ENCODE measurements around the gene TMCO4. TPM values are rescaled to one million over a fixed set of nuclear protein-coding genes. Genes with fewer than 3 reads are reported as not detected.

Gene TMCO4
- total RNA-seq, 2 experiments from 2014 or later, result 13.0 to 13.2 TPM

- ChIA-PET CTCF (interaction anchor here (1.0 kb wide), 1 partner anchor 18 kb away, joined by 3 read pairs; no protein-coding TSS in a partner anchor), POLR2A (no interaction called here)
Measured at GRCh38 chr1:19734056-19734455, 65.7 kb downstream of the TMCO4 start.

- ChIA-PET CTCF (interaction anchor here (1.0 kb wide), 1 partner anchor 18 kb away, joined by 3 read pairs; no protein-coding TSS in a partner anchor), POLR2A (no interaction called here)
Measured at GRCh38 chr1:19733615-19734014, 66.1 kb downstream of the TMCO4 start.

GRCh38 chr1:19731311-19731821 lies 68.3 kb downstream of the TMCO4 start:
- POLR2A ChIA-PET, result no interaction called here
- CTCF ChIA-PET, result no interaction called here

- POLR2A ChIA-PET, result no interaction called here
Measured at GRCh38 chr1:19730793-19731192, 68.9 kb downstream of the TMCO4 start.

GRCh38 chr1:19730232-19730631 lies 69.5 kb downstream of the TMCO4 start:
- ChIA-PET POLR2A (no interaction called here), CTCF (interaction anchor here (0.9 kb wide), 1 partner anchor 219 kb away, joined by 3 read pairs; no protein-coding TSS in a partner anchor)

More at GRCh38 chr1:19730793-19731192, 68.9 kb downstream of the TMCO4 start:
- CTCF ChIA-PET, result interaction anchor here (0.9 kb wide), 1 partner anchor 219 kb away, joined by 3 read pairs; no protein-coding TSS in a partner anchor

- CTCF ChIA-PET, result interaction anchor here (0.7 to 1.3 kb wide), 2 partner anchors 13 to 168 kb away, joined by 3 to 4 read pairs; no protein-coding TSS in a partner anchor
- POLR2A ChIA-PET, result no interaction called here
Measured at GRCh38 chr1:19728413-19729145, 71.1 kb downstream of the TMCO4 start.

GRCh38 chr1:19725606-19726005 lies 74.1 kb downstream of the TMCO4 start:
- CTCF ChIA-PET, result interaction anchor here (1.4 kb wide), 1 partner anchor 10 kb away, joined by 3 read pairs; no protein-coding TSS in a partner anchor
- POLR2A ChIA-PET, result no interaction called here

GRCh38 chr1:19723874-19724273 lies 75.8 kb downstream of the TMCO4 start:
- CTCF ChIA-PET, result no interaction called here
- POLR2A ChIA-PET, result no interaction called here

GRCh38 chr1:19720973-19721372 lies 78.7 kb downstream of the TMCO4 start:
- CTCF ChIA-PET, result no interaction called here
- POLR2A ChIA-PET, result no interaction called here

- ChIA-PET CTCF (no interaction called here), POLR2A (no interaction called here)
Measured at GRCh38 chr1:19720174-19720573, 79.5 kb downstream of the TMCO4 start.

GRCh38 chr1:19717467-19717866 lies 82.2 kb downstream of the TMCO4 start:
- ChIA-PET CTCF (interaction anchor here (0.6 kb wide), 1 partner anchor 56 kb away, joined by 3 read pairs; no protein-coding TSS in a partner anchor), POLR2A (no interaction called here)

- ChIA-PET CTCF (interaction anchor here (0.6 to 2.4 kb wide), 9 partner anchors 10 to 96 kb away, joined by 3 to 19 read pairs (median 4); no protein-coding TSS in a partner anchor), POLR2A (no interaction called here)
Measured at GRCh38 chr1:19715334-19716203, 84.1 kb downstream of the TMCO4 start.

GRCh38 chr1:19712928-19713327 lies 86.8 kb downstream of the TMCO4 start:
- POLR2A ChIA-PET, result no interaction called here
- CTCF ChIA-PET, result interaction anchor here (1.0 to 3.2 kb wide), 2 partner anchors 10 to 51 kb away, joined by 3 to 7 read pairs; no protein-coding TSS in a partner anchor

GRCh38 chr1:19710825-19711611 lies 88.7 kb downstream of the TMCO4 start:
- ChIA-PET POLR2A (no interaction called here), CTCF (interaction anchor here (0.6 to 3.2 kb wide), 2 partner anchors 49 to 502 kb away, joined by 5 to 7 read pairs; no protein-coding TSS in a partner anchor)

- POLR2A ChIA-PET, result no interaction called here
- CTCF ChIA-PET, result no interaction called here
Measured at GRCh38 chr1:19709260-19709793, 90.4 kb downstream of the TMCO4 start.

GRCh38 chr1:19708567-19709110 lies 91.1 kb downstream of the TMCO4 start:
- POLR2A ChIA-PET, result no interaction called here
- CTCF ChIA-PET, result interaction anchor here (6.3 kb wide), 1 partner anchor 47 kb away, joined by 71 read pairs; no protein-coding TSS in a partner anchor

- ChIA-PET CTCF (interaction anchor here (1.7 to 6.3 kb wide), 3 partner anchors 9 to 454 kb away, joined by 3 to 71 read pairs (median 19); partner anchors contain the start of gene MRTO4), POLR2A (no interaction called here)
Measured at GRCh38 chr1:19706136-19706535, 93.6 kb downstream of the TMCO4 start.

- CTCF ChIA-PET, result interaction anchor here (1.3 to 6.3 kb wide), 4 partner anchors 10 to 453 kb away, joined by 3 to 71 read pairs (median 11); partner anchors contain the start of gene MRTO4
- POLR2A ChIA-PET, result no interaction called here
Measured at GRCh38 chr1:19705464-19705863, 94.3 kb downstream of the TMCO4 start.
